Measurements from ENCODE around the gene MPP2. TPM values are rescaled to one million over a fixed set of nuclear protein-coding genes. Genes with fewer than 3 reads are reported as not detected.

The MPP2 gene
- total and polyA plus RNA-seq, 9 of the 15 experiments (the other 6 are each of a cell fraction or from before 2014, with no cell fraction given), result 0.04 to 1.0 (median 0.24) TPM

- Histone ChIP-seq H3K9ac (ENCODE audit: insufficient read depth in 1 of 2, low read depth in 2 of 2, low read length in 2 of 2) (peak overlapping the region in 1 of 2 experiments; percentile 55; a peak in 1 of 4 replicates), H3K4me1 (replicated peaks in 1 of 2; ENCODE audit: control insufficient read depth in 2 of 2, insufficient read depth in 2 of 2, low read length in 2 of 2) (peaks cover 0 to 16% of the 10 kb centered on the region in 2 experiments; a peak in 4 of 5 replicates), H3K4me3 (no peak overlapping the region), H3K27ac (ENCODE audit: extremely low read depth, low read depth, low read length) (no peak overlapping the region), H3K36me3 (ENCODE audit: control insufficient read depth, insufficient read depth, low read length) (no peaks in the 10 kb centered on the region), H3K27me3 (ENCODE audit: control insufficient read depth in 2 of 2, insufficient read depth in 2 of 2, low read length in 2 of 2) (peaks cover 0 to 21% of the 10 kb centered on the region in 2 experiments; a peak in 1 of 5 replicates), H3K4me2 (ENCODE audit: insufficient read depth, low read length) (no peak overlapping the region), H3K9me1 (ENCODE audit: control insufficient read depth, insufficient read depth, low read length) (no peaks in the 10 kb centered on the region), H2AFZ (ENCODE audit: low read depth, low read length) (no peak overlapping the region), H4K20me1 (replicated peaks; ENCODE audit: control insufficient read depth, insufficient read depth, low read length) (no peaks in the 10 kb centered on the region), H3K9me3 (replicated peaks; ENCODE audit: control insufficient read depth, insufficient read depth, low read depth, low read length) (no peaks in the 10 kb centered on the region), H3K79me2 (ENCODE audit: control insufficient read depth, insufficient read depth, low read length) (no peaks in the 10 kb centered on the region)
- 5% methylated on average over 6 of the region's 7 CpGs for WGBS (ENCODE audit: insufficient coverage, low coverage, missing lambda C conversion rate)
- no TSS peak for BruUV-seq (replicated peaks)
- DNase-seq (ENCODE audit: extremely low read depth in 1 of 4, low spot score in 3 of 4) (peak; percentile 55 to 71 (median 62)), ATAC-seq (peak; percentile 81), FAIRE-seq (peak; percentile 92)
- intact Hi-C loops (cut with micrococcal nuclease) (loop anchor here (5.0 kb wide), 1 partner anchor 227 kb away; no protein-coding TSS in a partner anchor), in situ Hi-C loops (cut with MboI) (loop anchor here (5.0 to 25.0 kb wide), 3 partner anchors 52 to 397 kb away; partner anchors contain the start of gene GRN)
- POLR2A ChIA-PET, result interaction anchor here (0.5 to 1.1 kb wide), 3 partner anchors 9 to 339 kb away, joined by 3 read pairs; no protein-coding TSS in a partner anchor
- CTCF ChIA-PET (ENCODE audit: low intra/inter-chr PET ratio), result interaction anchor here (1.7 to 2.4 kb wide), 2 partner anchors 54 to 101 kb away, joined by 5 to 9 read pairs; no protein-coding TSS in a partner anchor
- TF ChIP-seq JUND (IDR thresholded peaks at IDR 0.05; ENCODE audit: borderline replicate concordance, low read depth, low read length), result no peak
- no peak for TF ChIP-seq JUND (tag; IDR thresholded peaks at IDR 0.05; ENCODE audit: borderline replicate concordance, low read depth, low read length)
- no peak for TF ChIP-seq BRD4 (IDR thresholded peaks at IDR 0.05)
- peak; percentile 76 to 87 (median 79) for TF ChIP-seq CTCF (IDR thresholded peaks at IDR 0.05 in 2 of 3, conservative IDR thresholded peaks at IDR 0.05 in 1 of 3; ENCODE audit: insufficient read depth in 2 of 3, low read depth in 1 of 3, low read length in 3 of 3)
- TF ChIP-seq CREB1 (IDR thresholded peaks at IDR 0.05), result no peak
- TF ChIP-seq CREB1 (CRISPR knock-in tag; IDR thresholded peaks at IDR 0.05), result no peak
- peak in 1 of 3 experiments; percentile 20 for TF ChIP-seq YY1 (IDR thresholded peaks at IDR 0.05; ENCODE audit: borderline replicate concordance in 1 of 3, control insufficient read depth in 1 of 3, extremely low read depth in 1 of 3, insufficient read depth in 3 of 3, insufficient read length in 1 of 3, insufficient replicate concordance in 2 of 3, low read depth in 1 of 3, low read length in 2 of 3)
- peak; percentile 28; the same call in 1 of the 2 replicates for TF ChIP-seq TFAP4 (CRISPR knock-in tag; IDR thresholded peaks at IDR 0.05; ENCODE audit: borderline replicate concordance)
- TF ChIP-seq CTCFL (IDR thresholded peaks at IDR 0.05; ENCODE audit: borderline replicate concordance, insufficient read depth, low read depth, low read length, poor library complexity, severe bottlenecking), result peak; percentile 28
- TF ChIP-seq SAP30 (IDR thresholded peaks at IDR 0.05; ENCODE audit: borderline replicate concordance, insufficient read depth, low read depth, low read length, poor library complexity, severe bottlenecking), result no peak
- TF ChIP-seq MAZ (CRISPR knock-in tag; conservative IDR thresholded peaks at IDR 0.05 in 1 of 2, IDR thresholded peaks at IDR 0.05 in 1 of 2), result peak in 1 of 2 experiments; percentile 23; a peak in 1 of 4 replicates
- TF ChIP-seq HOXB6 (CRISPR knock-in tag; IDR thresholded peaks at IDR 0.05; ENCODE audit: borderline replicate concordance), result no peak
These were observed 33.3 kb upstream of the MPP2 start for GRCh38 chr17:43940630-43941029.

Measured in K562 (cell line).